WTC11 (cell line): ENCODE data around the gene STRN. TPM values are rescaled to one million over a fixed set of nuclear protein-coding genes. Genes with fewer than 3 reads are reported as not detected.

Experiments
- ATAC-seq: fragments of 200-7000 bp; cut with Tn5 transposase; 2 replicates; pipeline ENCODE4 v1.10.0; 2021; ENCODE audit warnings: mild to moderate bottlenecking, moderate library complexity
- CTCF ChIA-PET: fragments of 300-600 bp; sonication (Branson Sonifier 250); formaldehyde crosslinking; loops from one replicate; lab custom pipeline; 2021; ENCODE audit warnings: antibody characterized with exemption; lab: Charles Lee
- POLR2A ChIA-PET: fragments of 350-600 bp; sonication (Branson Sonifier 250); formaldehyde crosslinking; loops from one replicate; lab custom pipeline; 2021; ENCODE audit warnings: antibody characterized with exemption; lab: Charles Lee
- DNase-seq: peaks from one replicate; pipeline ENCODE4 v3.0.0; 2021; ENCODE audit warnings: low spot score
- H3K27ac Mint-ChIP-seq: 2 replicates; pipeline ENCODE4 v1.8.0; 2021; ENCODE audit warnings: mixed read lengths
- H3K27me3 Mint-ChIP-seq: 2 replicates; pipeline ENCODE4 v1.8.0; 2021; ENCODE audit warnings: low read depth, mild to moderate bottlenecking, moderate library complexity, mixed read lengths
- H3K36me3 Mint-ChIP-seq: 2 replicates; pipeline ENCODE4 v1.8.0; 2021; ENCODE audit warnings: mixed read lengths
- H3K4me1 Mint-ChIP-seq: 2 replicates; pipeline ENCODE4 v1.8.0; 2022; ENCODE audit warnings: mixed read lengths
- H3K4me3 Mint-ChIP-seq: 2 replicates; pipeline ENCODE4 v1.8.0; 2021; ENCODE audit warnings: mild to moderate bottlenecking, moderate library complexity, mixed read lengths
- H3K9me3 Mint-ChIP-seq: 2 replicates; pipeline ENCODE4 v1.8.0; 2021; ENCODE audit warnings: mixed read lengths
- ARID4B ChIP-seq: sonication (generic); formaldehyde crosslinking; IDR thresholded peaks from 2 replicates; pipeline ENCODE4 v1.8.0; 2023; ENCODE audit warnings: missing genetic modification reagents, mild to moderate bottlenecking, borderline replicate concordance
- ATF1 ChIP-seq: sonication (generic); formaldehyde crosslinking; IDR thresholded peaks from 2 replicates; pipeline ENCODE4 v1.8.1; 2023; ENCODE audit warnings: mild to moderate bottlenecking, moderate library complexity, missing genetic modification reagents
- ETV6 ChIP-seq: sonication (generic); formaldehyde crosslinking; IDR thresholded peaks from 2 replicates; pipeline ENCODE4 v1.8.1; 2022; ENCODE audit warnings: mild to moderate bottlenecking, missing genetic modification reagents
- FOXK1 ChIP-seq: sonication (generic); formaldehyde crosslinking; IDR thresholded peaks from 2 replicates; pipeline ENCODE4 v1.8.0; 2022; ENCODE audit warnings: mild to moderate bottlenecking, moderate library complexity, missing genetic modification reagents
- NFYB ChIP-seq: sonication (generic); formaldehyde crosslinking; conservative IDR thresholded peaks from 2 replicates; pipeline ENCODE4 v1.8.0; 2022; ENCODE audit warnings: low read depth, missing genetic modification reagents
- NR3C1 ChIP-seq: sonication (generic); formaldehyde crosslinking; conservative IDR thresholded peaks from 2 replicates; pipeline ENCODE4 v1.8.1; 2023; ENCODE audit warnings: low read depth, mild to moderate bottlenecking, missing genetic modification reagents
- OVOL2 ChIP-seq: fragments of 250-450 bp; sonication (Bioruptor Pico); IDR thresholded peaks from 2 replicates; pipeline ENCODE4 v1.9.0; 2021; ENCODE audit warnings: mild to moderate bottlenecking, borderline replicate concordance
- PRDM15 ChIP-seq: sonication (generic); formaldehyde crosslinking; IDR thresholded peaks from 2 replicates; pipeline ENCODE4 v1.8.0; 2022; ENCODE audit warnings: missing genetic modification reagents
- ZNF121 ChIP-seq: sonication (generic); formaldehyde crosslinking; IDR thresholded peaks from 2 replicates; pipeline ENCODE4 v1.8.0; 2023; ENCODE audit warnings: missing genetic modification reagents
- ZNF263 ChIP-seq: sonication (generic); formaldehyde crosslinking; IDR thresholded peaks from 2 replicates; pipeline ENCODE4 v1.8.1; 2022; ENCODE audit warnings: low read depth, mild to moderate bottlenecking, moderate library complexity, missing genetic modification reagents
- total RNA-seq: library from RNA; stranded (reverse); gene quantifications from 3 replicates; pipeline ENCODE4 v1.2.3, GENCODE V29; 2021
- TF ChIP-seq, protein P1 (sequence below): sonication (generic); formaldehyde crosslinking; IDR thresholded peaks from 2 replicates; pipeline ENCODE4 v1.8.1; 2023; ENCODE audit warnings: mild to moderate bottlenecking, missing genetic modification reagents, moderate library complexity
- TF ChIP-seq, protein P2 (sequence below): sonication (generic); formaldehyde crosslinking; IDR thresholded peaks from 2 replicates; pipeline ENCODE4 v1.8.1; 2023; ENCODE audit warnings: mild to moderate bottlenecking, moderate library complexity, missing genetic modification reagents
- TF ChIP-seq, protein P3 (sequence below): sonication (generic); formaldehyde crosslinking; IDR thresholded peaks from 2 replicates; pipeline ENCODE4 v1.8.0; 2022; ENCODE audit warnings: mild to moderate bottlenecking, missing genetic modification reagents

STRN gene
- total RNA-seq, 1 experiment from 2014 or later, result 34.7 TPM

GRCh38 chr2:36843838-36844237, 122.5 kb downstream of the STRN start:
- CTCF ChIA-PET, result no interaction called here
- Mint-ChIP-seq H3K4me3 (no peak overlapping the region), H3K27ac (peak overlapping the region; percentile 34; the same call in 1 of the 2 replicates)

More at GRCh38 chr2:36843838-36844237, 122.5 kb downstream of the STRN start:
- POLR2A ChIA-PET, result interaction anchor here (0.7 kb wide), 1 partner anchor 122 kb away, joined by 3 read pairs; no protein-coding TSS in a partner anchor
- TF ChIP-seq ZNF263 (CRISPR knock-in tag) (no peak), FOXK1 (CRISPR knock-in tag) (no peak), OVOL2 (CRISPR knock-in tag) (no peak), ETV6 (CRISPR knock-in tag) (no peak), NR3C1 (CRISPR knock-in tag) (no peak), ATF1 (no peak), ARID4B (CRISPR knock-in tag) (no peak), PRDM15 (CRISPR knock-in tag) (no peak), NFYB (no peak), ZNF121 (CRISPR knock-in tag) (no peak)
- TF ChIP-seq, protein P1, sequence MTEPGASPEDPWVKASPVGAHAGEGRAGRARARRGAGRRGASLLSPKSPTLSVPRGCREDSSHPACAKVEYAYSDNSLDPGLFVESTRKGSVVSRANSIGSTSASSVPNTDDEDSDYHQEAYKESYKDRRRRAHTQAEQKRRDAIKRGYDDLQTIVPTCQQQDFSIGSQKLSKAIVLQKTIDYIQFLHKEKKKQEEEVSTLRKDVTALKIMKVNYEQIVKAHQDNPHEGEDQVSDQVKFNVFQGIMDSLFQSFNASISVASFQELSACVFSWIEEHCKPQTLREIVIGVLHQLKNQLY (CRISPR knock-in tag), result no peak
- TF ChIP-seq, protein P2, sequence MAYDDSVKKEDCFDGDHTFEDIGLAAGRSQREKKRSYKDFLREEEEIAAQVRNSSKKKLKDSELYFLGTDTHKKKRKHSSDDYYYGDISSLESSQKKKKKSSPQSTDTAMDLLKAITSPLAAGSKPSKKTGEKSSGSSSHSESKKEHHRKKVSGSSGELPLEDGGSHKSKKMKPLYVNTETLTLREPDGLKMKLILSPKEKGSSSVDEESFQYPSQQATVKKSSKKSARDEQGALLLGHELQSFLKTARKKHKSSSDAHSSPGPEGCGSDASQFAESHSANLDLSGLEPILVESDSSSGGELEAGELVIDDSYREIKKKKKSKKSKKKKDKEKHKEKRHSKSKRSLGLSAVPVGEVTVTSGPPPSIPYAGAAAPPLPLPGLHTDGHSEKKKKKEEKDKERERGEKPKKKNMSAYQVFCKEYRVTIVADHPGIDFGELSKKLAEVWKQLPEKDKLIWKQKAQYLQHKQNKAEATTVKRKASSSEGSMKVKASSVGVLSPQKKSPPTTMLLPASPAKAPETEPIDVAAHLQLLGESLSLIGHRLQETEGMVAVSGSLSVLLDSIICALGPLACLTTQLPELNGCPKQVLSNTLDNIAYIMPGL (CRISPR knock-in tag), result no peak
- TF ChIP-seq, protein P3, sequence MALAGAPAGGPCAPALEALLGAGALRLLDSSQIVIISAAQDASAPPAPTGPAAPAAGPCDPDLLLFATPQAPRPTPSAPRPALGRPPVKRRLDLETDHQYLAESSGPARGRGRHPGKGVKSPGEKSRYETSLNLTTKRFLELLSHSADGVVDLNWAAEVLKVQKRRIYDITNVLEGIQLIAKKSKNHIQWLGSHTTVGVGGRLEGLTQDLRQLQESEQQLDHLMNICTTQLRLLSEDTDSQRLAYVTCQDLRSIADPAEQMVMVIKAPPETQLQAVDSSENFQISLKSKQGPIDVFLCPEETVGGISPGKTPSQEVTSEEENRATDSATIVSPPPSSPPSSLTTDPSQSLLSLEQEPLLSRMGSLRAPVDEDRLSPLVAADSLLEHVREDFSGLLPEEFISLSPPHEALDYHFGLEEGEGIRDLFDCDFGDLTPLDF, result no peak
- H3K27me3 Mint-ChIP-seq, result no peaks in the 10 kb centered on the region
- ATAC-seq (no peak), DNase-seq (no peak)
- H3K9me3 Mint-ChIP-seq, result no peaks in the 10 kb centered on the region
- H3K36me3 Mint-ChIP-seq, result no peaks in the 10 kb centered on the region
- H3K4me1 Mint-ChIP-seq, result peaks cover 33% of the 10 kb centered on the region
